Ishikawa (cell line): ENCODE results near the gene SLC17A4.

ENCODE experiments used
- EP300 ChIP-seq: IDR thresholded peaks from 2 replicates; pipeline ENCODE4 v1.6.1; 2012; ENCODE audit warnings: borderline replicate concordance
- NFIC ChIP-seq: IDR thresholded peaks from 2 replicates; pipeline ENCODE4 v1.6.1; 2012
- TAF1 ChIP-seq: IDR thresholded peaks from 2 replicates; pipeline ENCODE4 v1.6.1; 2012; ENCODE audit warnings: low read depth, mild to moderate bottlenecking
- YY1 ChIP-seq: IDR thresholded peaks from 2 replicates; pipeline ENCODE4 v1.6.1; 2012; ENCODE audit warnings: low read depth
- TF ChIP-seq, protein P1 (sequence below): IDR thresholded peaks from 2 replicates; pipeline ENCODE4 v1.6.1; 2012

GRCh38 chr6:25732468-25733198 lies 21.9 kb upstream of the SLC17A4 start:
- no peak for TF ChIP-seq EP300
- no peak for TF ChIP-seq NFIC
- no peak for TF ChIP-seq YY1
- TF ChIP-seq, protein P1, sequence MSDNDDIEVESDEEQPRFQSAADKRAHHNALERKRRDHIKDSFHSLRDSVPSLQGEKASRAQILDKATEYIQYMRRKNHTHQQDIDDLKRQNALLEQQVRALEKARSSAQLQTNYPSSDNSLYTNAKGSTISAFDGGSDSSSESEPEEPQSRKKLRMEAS, result no peak
- TF ChIP-seq TAF1, result no peak
